Cardiac septum (tissue), 1 donor: Measurements from ENCODE around the gene SCN2B. TPM values are rescaled to one million over a fixed set of nuclear protein-coding genes. Genes with fewer than 3 reads are reported as not detected.
A peak's percentile ranks its signal among the peaks of the same experiment; 100 is the strongest.

Experiments used
- DNase-seq: peaks from one replicate; pipeline ENCODE4 v3.0.0-alpha.2; 2020; ENCODE audit warnings: low spot score
- intact Hi-C: fragments of 100-400 bp; cut with DNase I; formaldehyde crosslinking; loops from one replicate; pipeline ENCODE4 v1.14.0; 2022
- total RNA-seq: library from RNA; stranded (reverse); fragmentation: NEBNext Ultra II Directional; extraction: Animal tissue kit (Norgen Biotek cat#: 25700); gene quantifications from one replicate; pipeline ENCODE4 v1.2.1, GENCODE V29; 2021
- donor health status: DM: no; HTN: no; CAD: no.

The SCN2B gene
- total RNA-seq, 1 donor from 2014 or later, result 20.0 TPM

DNA sequence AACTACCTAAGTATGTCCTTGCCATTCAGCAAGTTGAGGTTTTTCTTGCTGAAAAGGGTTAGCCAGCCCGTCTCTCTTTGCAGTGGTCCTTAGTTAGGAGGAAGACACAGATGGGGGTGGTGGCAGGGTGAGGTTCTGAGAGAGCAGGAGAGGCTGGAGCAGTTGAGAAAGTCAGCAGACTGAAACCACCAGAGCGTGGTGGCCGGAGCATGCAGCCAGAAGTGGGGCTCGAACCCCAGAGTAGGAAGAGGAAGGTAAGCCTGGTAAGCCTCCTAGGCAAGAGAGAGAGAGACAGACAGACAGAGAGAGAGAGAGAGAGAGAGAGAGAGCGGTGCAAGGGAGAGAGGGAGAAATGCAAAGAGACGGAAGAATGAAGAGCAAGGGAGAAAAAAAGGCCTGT lies 14.7 kb downstream of the SCN2B start:
- DNase-seq, result no peak
- intact Hi-C loops, result no loop called here

- intact Hi-C loops, result no loop called here
- no peak for DNase-seq
These were observed 19.1 kb downstream of the SCN2B start for GRCh38 chr11:118157186-118157895.

- DNase-seq, result no peak
- intact Hi-C loops, result no loop called here
These were observed 19.8 kb downstream of the SCN2B start for GRCh38 chr11:118156531-118157185.

DNA sequence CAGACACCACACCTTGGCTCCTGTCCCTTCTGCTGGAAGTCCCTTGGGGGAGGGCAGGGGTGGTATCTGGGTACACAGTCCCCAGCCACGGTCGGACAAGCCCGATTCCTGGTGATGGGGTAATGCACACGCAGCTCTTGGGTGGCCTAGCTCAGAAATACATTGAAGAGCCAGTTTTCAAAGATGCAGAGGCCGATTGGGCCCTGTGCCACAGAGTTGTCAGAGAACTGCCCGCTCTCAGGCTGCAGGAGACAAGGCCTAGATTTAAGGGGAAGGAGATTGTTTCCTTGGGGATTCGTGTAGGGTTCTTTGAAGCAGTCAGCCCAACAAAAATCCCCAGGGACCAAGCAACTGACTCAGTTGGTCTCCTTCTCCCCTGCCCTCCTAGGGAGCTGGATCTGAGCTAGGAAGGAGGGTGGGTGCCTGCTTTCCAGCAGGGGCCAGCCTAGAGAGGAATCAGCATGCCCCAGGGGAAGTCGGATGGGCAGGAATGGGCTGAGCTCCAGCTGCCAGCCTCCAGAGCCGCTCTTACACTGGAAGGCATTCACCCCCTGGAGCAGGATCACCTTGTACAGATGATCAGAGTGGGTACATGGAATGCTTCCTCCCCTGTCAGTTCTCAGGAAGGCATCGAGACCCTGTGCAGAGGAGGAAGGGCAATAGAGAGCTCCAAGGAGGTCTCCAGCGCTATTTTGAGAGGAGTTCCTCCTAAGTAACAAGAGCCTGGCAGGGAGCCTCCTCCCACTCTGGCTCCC lies 20.5 kb downstream of the SCN2B start:
- intact Hi-C loops, result no loop called here
- no peak for DNase-seq

GRCh38 chr11:118154641-118155040 lies 21.8 kb downstream of the SCN2B start:
- DNase-seq, result no peak
- intact Hi-C loops, result no loop called here

DNA sequence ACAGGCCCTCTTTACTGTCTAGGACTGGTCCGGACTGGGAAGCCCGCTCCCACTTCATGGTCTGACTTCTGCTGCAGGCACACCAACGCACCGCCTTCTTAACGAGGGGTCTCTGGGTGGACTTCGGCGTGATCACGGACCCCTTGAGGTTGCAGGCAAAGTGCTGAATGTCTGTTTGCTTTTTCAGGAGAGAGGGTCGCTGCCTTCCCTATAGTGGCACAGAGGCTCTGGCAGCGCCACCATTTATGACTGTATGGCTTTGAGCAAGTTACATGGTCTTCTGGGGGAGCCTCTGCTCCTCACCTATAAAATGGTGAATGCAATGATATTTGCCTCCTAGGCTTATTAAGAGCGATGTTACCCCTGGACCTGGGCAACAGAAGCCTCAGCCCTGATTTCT lies 22.5 kb downstream of the SCN2B start:
- intact Hi-C loops, result no loop called here
- no peak for DNase-seq

DNA sequence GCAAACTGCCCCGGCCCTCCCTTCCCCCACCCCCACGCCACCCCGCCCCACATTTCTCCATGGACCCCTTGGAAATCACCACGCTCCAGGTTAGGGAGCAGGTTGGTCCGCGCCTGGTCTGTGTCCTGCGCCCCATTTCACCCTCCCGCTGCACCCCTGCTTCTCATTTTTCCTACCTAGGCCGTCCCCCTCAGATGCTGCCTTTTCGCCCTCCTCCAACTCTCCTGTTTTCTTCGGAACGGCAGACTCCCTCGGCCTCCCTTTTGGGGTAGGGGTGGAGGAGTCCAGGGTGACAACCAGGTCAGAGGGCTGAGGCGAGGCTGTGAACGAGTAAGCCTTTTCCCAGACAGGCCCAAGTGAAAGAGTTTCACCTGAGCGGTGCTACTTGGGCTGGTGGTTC lies 22.9 kb downstream of the SCN2B start:
- DNase-seq, result no peak
- intact Hi-C loops, result no loop called here

GRCh38 chr11:118152552-118153471 lies 23.6 kb downstream of the SCN2B start, which contains the start of gene SCN4B:
TSS of gene SCN4B (minus strand) at chr11:118152823. CDS start at chr11:118152673, 150 bp downstream.
- peak; percentile 81 for DNase-seq
- intact Hi-C loops, result no loop called here

DNA sequence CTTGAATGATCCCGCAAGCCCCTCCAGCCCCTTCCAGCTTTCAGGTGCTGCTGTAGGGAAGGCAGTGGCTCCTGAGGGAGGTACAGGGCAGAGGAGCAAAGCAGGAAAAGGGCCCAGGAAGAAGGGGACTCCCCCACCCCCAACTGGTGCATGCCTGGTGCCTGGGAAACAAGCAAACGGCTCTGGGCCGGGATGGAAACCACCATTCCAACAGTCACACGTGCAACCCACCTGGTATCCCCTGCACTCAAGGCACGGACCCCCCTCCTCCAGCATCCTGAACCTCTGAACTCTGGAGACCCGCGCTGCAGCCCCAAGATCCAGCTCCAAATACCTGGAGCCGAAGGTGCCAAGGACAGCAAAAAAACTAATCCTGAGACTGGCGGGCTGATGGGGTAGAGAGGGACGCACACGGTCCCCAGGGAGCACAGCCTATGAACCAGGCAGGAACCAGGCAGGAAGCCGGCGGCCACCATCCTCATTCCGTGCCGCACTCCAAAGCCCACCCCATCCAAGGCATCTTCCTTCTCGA lies 24.4 kb downstream of the SCN2B start:
- intact Hi-C loops, result no loop called here
- no peak for DNase-seq

GRCh38 chr11:118151431-118151830 lies 25.0 kb downstream of the SCN2B start:
- intact Hi-C loops, result no loop called here
- DNase-seq, result no peak

DNA sequence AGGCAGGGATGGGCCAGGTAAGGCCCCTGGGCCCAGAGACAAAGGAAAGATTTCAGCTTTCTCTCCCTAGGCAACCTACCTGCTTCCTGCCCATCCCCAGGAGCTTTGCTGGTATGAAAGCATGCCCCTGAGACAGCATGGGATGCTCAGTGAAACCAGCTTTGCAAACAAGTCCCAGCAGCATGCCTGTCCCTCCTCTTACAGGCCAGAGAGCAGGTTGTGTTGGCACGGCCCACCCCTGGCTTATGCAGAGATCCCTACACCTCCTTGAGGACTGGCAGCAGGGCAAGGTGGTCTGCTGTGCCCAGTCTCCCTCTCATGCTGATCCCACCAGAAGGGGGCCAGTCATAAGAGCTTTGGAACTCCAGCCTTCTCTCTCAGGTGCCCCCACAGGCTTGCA lies 26.9 kb downstream of the SCN2B start:
- DNase-seq, result no peak
- intact Hi-C loops, result loop anchor here (5.0 kb wide), 1 partner anchor 213 kb away; no protein-coding TSS in a partner anchor

DNA sequence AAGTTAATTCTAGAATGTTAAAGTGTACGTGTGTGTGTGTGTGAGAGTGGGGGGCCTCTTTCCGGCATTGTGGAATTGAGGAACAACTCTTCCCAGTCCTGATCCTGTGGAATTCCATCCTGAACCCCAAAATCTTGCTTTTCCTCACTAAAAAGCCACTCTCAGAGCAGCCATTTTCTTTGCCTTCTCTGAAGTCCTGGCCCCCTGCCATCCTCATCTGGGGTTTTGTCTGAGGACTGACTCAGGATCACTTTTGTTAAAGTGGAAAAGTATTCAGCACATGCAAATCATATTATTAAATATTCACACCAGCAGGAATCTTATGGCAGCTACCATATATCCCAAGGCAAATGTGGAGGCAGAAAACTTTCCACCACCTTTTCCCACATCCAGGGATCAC lies 27.6 kb downstream of the SCN2B start:
- intact Hi-C loops, result loop anchor here (5.0 kb wide), 1 partner anchor 213 kb away; no protein-coding TSS in a partner anchor
- no peak for DNase-seq

- intact Hi-C loops, result loop anchor here (5.0 kb wide), 1 partner anchor 214 kb away; no protein-coding TSS in a partner anchor
- no peak for DNase-seq
These were observed 28.2 kb downstream of the SCN2B start for GRCh38 chr11:118148240-118148639.

- no peak for DNase-seq
These were observed 28.9 kb downstream of the SCN2B start for GRCh38 chr11:118147502-118147901.

GRCh38 chr11:118146554-118146953 lies 29.9 kb downstream of the SCN2B start:
- no peak for DNase-seq
- intact Hi-C loops, result loop anchor here (5.0 kb wide), 1 partner anchor 216 kb away; no protein-coding TSS in a partner anchor

More at GRCh38 chr11:118147502-118147901, 28.9 kb downstream of the SCN2B start:
- intact Hi-C loops, result loop anchor here (5.0 kb wide), 1 partner anchor 215 kb away; no protein-coding TSS in a partner anchor

DNA sequence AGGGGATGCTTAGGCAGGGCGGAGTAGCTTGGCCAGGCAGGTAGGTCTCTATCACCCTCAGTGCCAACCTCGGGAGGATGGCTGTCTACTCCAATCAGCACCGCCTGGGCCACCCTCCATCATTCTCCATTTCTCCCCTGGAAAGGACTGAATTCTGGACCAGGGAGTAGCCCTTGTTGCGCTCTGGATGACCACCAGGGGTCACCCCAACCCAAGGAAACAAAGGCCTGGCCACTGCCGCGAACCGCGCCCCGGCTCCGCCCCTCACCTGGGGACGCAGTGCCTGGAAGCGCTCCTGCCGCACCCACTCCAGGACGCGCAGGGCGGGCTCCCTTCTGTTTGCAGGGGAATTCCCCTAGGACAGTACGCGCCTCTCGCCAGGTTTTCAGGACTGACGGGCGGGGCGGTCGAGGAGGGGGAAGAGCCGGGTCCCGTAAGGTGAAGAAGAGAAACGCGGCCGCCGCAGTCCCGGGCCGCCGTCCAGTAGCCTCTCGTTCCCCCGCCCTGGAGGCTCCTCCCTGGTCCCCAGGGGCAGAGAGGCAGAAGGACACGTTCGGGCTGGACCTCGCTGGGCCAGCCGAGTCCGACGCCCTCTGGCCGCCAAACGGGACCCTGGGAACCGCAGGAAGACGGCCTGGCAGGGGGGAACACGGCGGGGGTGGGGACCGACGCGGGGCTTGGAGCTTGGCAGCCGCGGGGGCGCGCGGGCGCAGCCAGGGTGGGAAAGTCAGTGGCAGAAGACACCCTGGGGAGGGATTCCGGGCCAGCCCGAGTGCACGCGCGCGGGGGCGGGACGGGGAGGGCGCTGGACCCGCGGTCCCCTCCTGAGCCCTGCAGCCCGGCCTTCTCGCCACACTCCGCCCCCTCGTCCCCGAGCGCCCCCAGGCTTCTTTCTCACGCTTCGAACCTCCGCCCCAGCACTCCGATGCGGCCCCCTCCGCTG lies 30.9 kb downstream of the SCN2B start:
- intact Hi-C loops, result loop anchor here (1.0 to 5.0 kb wide), 3 partner anchors 26 to 217 kb away; no protein-coding TSS in a partner anchor
- DNase-seq, result peak; percentile 96
